ELF-1 (cell line): ENCODE measurements around the gene FGF14.

Experiments used
- DNase-seq: peaks from one replicate; pipeline ENCODE4 v3.0.0-alpha.2; 2016; ENCODE audit warnings: low read depth, low spot score

Gene FGF14

DNA sequence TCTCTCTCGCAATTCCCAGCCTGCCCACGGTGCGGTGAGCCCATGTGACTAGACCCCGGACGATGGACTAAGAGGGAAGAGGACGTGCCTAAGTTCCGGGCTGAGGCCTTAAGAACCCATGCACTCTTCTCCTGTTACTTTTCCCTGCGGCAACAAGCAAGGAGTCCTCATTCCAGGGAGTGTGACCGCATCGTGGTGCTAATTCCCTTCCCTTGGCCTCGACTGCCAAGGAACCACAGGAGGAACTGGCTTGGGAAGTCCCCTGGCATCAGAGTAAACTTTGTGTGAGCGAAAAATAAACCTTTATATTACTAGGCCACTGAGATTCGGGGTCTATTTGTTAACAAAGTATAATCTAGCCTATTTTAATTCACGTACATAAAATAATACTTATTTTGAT is 34.0 kb downstream of the FGF14 start:
- no peak for DNase-seq

DNA sequence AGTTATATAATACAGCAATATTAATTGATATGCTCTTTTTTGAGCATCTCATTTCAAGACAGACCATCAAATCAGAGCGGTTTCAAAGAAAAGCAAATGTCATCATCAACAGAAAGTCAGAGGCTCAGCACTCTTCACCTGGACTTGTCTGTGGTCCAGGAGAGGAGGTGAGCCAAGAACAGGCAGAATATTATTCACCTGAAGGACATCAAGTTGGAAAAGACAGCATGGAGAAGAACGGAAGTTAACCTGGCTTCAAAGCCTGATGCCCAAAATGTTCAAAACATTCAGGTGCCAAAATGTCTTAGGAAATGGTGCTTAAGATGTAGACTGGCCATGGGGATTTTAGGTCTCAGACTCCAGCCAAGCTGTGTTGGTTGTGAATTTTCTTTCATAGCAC is 40.7 kb downstream of the FGF14 start:
- DNase-seq, result no peak

- DNase-seq, result no peak
Observed at GRCh38 chr13:102359264-102359663, 42.6 kb downstream of the FGF14 start.

DNA sequence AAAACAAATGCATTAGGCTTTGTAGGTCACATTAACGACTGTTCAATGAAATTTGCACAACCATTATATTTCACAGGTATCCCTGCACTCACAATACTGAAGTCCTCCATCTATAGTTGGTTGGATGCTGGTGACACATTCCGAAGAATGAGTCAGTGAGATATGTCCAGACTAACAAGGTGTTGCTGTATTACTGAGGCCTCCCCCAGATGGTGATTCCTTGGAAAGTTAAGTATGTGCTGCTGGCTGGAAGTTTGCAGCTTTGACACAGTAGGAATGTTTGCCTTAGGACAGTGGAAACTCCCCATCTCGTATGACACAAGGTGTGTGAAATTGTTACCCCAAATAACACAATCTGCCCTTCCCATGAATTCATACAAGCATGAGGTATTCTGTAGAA is 46.6 kb downstream of the FGF14 start:
- no peak for DNase-seq

DNA sequence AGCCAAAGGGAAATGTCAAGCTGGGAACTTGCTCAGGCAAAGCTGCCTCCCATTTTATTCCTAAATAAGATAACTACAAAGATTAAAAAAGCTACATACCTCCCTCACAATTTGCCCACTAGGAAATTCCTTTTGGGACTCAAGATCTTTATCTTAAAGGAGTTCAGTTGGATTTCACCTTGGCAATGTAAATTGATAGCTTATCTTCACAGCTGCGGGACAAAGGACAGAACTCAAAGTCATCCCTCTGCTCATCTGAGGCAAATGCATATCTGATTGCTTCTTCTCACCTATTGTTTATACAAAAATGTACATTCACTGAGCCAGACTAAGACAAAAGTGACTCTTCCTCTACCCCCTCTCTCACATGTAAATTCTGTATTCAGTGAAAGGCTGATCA is 47.8 kb downstream of the FGF14 start:
- no peak for DNase-seq

GRCh38 chr13:102351521-102351920 is 50.3 kb downstream of the FGF14 start:
- no peak for DNase-seq

DNA sequence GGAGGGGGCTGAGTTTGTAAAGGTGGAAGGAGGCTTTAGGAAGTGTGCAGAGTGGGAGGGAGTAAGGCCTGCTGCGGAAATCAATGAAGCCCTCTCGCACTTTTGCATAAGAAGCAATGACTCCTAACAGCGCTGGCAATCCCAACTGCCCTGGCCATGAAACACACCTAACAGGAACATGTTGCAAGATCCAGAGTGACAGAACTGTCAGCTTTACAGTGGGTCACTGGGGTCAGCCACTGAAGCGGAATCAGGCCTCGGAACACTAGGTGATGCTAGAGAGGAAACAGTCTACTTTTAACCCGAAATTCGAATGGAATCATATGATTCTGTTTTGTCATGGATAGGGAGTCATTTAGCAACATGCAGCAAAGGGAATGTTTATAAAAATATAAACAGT is 54.4 kb downstream of the FGF14 start:
- DNase-seq, result no peak

DNA sequence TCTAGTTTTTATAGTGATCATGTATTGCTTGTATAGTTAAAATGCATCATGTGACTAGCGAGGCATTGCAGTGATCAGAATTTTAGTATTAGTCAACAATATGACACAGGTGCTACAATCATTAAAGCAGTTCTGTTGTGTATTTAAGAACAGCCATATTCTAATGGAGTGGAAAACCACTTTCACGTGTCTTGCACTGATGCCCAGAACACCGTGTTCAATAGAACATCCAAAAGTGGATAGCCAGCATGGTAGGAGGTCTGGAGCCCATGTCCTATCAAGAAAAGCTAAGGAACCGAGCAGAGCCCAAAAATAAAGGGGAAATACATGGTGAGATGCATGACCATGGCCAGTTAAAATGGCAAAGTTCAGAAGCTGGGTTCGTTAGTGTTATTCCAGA is 55.1 kb downstream of the FGF14 start:
- DNase-seq, result no peak

- DNase-seq, result no peak
Observed at GRCh38 chr13:102344410-102344809, 57.4 kb downstream of the FGF14 start.

DNA sequence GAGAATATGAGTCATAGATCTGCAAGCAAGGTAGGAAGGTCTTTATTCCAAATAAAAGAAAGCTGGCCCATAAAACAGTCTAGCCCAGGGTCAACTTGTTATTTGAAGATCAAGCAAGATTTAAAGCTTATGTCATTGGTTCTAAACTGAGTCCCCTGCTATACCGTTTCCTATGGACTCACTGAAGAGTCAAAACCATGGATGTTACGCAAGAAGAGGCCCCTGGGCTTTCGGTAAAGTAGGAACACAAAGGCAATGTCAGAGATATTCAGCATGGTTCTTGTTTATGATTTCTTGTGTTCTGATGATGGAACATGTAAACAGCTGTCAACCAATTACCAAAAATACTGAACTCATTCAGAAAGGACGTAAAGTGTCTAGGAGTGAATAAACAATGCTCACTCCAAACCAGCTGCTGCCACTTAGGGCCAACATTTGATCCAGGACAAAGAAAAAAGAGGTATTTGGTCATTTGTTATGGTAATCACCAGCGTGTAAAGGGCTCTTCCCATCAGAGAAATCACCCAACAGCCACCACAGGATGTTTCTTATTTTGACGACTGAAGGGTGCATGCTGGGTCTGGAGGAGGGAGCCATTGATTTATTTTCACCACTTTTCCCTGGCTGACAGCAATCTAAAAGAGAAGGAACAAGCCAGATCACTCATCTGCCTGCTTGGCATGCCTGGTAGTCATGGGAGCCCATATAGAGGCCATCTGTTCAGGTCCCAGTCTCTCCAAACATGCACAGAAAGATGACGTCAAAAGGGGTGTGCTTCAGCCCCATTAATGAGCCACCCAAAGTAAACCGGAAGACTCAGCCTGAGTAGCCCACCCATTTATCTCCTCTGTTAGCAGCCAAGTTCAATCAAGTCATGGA is 68.3 kb downstream of the FGF14 start:
- peak; percentile 2 for DNase-seq

DNA sequence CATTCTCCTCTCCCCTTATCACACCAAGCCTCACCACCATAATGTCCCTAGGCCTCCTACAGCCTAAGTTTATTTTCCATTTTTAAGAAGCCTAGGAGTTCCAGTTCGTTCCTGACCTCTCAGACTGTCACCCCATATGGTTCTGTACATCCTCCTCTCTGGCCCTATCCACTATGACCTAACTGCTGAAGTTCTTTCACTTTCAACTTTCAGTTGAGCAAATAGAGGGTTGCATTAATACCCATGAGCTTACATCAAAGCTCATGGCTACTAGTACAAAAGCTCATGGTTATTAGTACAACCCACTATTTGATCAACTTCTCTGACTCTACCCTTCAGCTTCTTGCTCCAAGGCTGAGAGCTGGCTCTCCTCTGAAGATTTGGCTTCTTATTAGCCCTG is 72.9 kb downstream of the FGF14 start:
- DNase-seq, result no peak

DNA sequence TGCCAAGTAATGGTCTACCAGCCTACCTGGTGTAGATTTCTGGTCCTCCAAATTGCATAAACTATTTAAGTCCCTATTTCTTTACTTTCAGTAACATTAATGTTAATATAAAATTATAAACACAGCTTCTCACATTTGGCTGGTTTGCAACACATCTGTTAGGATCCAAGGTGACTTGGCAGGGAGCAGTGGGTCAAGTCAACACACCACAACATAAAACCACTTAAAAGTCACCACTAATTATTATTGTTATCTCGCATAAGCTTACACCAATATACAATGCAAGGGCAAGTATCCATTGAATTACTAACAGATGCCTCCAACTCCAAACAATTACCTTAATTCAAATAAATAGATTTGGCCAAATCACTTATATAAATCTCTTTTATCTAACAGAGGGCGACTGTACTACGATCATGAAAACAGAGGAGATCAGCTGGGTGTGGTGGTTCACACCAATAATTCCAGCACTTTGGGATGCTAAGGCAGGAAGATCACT is 74.7 kb downstream of the FGF14 start:
- no peak for DNase-seq

GRCh38 chr13:102326381-102327118 is 75.3 kb downstream of the FGF14 start:
- DNase-seq, result no peak

DNA sequence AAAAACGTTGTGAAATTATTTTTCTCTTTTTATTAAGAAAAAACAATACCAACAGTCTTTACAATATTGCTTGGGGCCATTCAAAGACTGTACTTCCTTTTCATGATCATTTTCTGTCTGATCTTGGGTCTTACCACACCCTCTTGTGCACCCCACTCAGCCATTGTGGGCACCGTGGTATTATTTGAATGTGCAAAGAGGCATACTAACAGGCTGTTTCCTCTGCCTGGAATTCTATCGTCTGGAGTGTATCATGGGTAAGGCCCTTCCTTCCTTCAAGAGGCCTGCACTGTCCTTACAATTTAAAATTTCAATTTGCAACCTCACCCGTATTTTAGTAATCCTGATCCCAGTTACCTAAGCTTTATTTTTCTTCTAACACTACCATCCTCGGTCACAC is 76.5 kb downstream of the FGF14 start:
- DNase-seq, result no peak

DNA sequence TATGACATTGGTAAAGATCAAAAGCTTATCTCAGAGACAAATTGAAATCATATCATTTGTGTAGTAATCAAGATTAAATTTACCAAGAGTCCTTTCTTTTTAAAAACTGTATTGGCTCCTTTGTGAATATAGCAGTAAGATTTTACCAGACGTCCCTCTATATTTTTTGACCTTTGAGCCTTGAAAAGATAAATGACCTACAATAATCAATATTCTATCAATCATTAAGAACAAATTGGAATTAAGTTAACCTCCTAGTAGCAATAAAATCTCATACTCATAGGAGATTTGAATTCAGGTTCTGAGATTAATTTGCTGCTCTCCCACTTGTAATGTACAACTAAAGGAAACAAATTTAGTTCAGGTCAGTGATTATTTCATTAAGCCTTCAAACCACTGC is 78.3 kb downstream of the FGF14 start:
- DNase-seq, result no peak

- DNase-seq, result no peak
Observed at GRCh38 chr13:102323012-102323411, 78.8 kb downstream of the FGF14 start.

- no peak for DNase-seq
Observed at GRCh38 chr13:102322211-102322610, 79.6 kb downstream of the FGF14 start.

DNA sequence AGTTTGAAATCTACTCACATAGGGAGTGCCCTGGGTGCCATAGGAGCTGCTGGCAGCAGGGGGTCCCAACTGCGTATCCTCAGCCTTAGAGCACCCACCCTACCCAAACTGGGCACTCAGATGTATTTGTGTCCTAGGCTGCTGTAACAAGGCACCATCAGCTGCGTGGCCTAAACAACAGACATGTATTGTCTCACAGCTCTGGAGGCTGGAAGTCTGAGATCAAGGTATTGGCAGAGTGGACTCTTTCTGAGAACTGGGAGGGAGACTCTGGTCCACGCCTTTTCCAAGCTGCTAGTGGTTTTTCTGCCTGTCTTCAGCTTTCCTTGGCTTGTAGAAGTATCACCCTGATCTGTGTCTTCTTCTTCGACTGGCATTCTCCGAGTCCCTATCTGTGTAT is 83.6 kb downstream of the FGF14 start:
- DNase-seq, result no peak

DNA sequence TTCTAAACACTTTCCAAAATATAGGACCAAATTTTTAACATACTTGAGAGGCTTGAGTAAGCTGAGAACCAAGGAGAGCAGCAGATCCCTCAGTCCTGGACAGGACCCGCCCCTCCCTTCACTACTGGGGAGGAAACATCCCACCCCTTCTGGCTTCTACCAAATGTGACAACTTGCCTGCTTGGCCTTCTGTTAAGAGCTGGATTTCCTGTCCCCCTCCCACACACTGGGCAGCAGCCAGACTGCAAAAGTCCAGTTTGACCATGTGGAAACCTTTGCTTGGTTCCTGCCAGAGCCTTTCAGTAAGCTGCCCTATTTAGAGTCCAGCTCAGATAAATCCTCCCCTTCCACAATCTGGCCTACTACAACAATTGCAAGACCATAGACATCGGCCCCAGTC is 84.3 kb downstream of the FGF14 start:
- DNase-seq, result no peak

DNA sequence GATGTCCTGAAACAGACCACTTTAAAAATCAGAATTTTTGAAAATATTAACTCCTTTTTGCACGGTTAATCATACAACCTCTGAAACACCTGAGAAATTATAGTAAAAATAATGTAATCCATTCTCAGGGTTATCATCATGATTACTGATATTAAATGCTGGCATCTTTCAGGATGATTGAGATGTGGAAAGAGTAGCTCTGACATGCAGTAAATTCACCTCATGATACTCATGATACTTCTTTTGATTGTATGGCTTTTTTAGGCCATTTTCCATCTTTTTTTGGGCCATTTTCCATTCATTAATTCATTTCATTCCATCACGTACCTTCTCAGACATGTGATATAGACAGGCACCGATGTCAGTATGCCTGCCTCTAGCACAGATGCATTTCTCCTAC is 85.1 kb downstream of the FGF14 start:
- DNase-seq, result no peak

GRCh38 chr13:102312841-102313240 is 89.0 kb downstream of the FGF14 start:
- no peak for DNase-seq

GRCh38 chr13:102311901-102312300 is 89.9 kb downstream of the FGF14 start:
- DNase-seq, result no peak

DNA sequence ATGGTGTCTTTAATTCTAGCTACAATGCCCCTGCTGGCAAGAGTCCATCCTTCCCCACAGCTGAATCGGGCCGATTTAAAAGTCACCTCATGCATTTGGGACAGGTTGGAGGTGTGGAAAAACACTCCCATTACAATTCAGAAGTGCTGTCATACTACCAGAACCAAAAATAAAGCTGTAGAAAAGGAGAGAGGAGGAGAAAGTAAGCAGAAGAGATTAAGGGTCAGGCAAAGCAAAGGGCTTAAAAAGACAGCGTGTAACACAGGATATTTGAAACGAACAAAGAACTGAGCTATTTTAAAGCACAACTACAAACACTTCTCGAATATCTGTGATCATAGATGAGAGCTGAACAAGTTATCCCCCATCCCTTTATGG is 90.4 kb downstream of the FGF14 start:
- no peak for DNase-seq
